Endothelial cell of umbilical vein (primary cell): ENCODE results near the gene PHOX2A. TPM values are rescaled to one million over a fixed set of nuclear protein-coding genes. Genes with fewer than 3 reads are reported as not detected.

Experiments used
- BruUV-seq: library from RNA; stranded (reverse); fragments of 400-500 nt; replicated peaks from 2 replicates; lab custom pipeline; 2021; lab: Mats Ljungman, UMichigan
- CTCF ChIA-PET: fragments of 300-600, 350-600 bp; sonication (Branson Sonifier 250); formaldehyde crosslinking; loops from one replicate; lab custom pipeline; 2021; ENCODE audit warnings: antibody characterized with exemption, inconsistent platforms; lab: Charles Lee
- POLR2A ChIA-PET: fragments of 300-600, 350-600 bp; sonication (Branson Sonifier 250); formaldehyde crosslinking; loops from one replicate; lab custom pipeline; 2021; ENCODE audit warnings: antibody characterized with exemption, inconsistent platforms; lab: Charles Lee
- DNase-seq: peaks from one replicate; pipeline ENCODE4 v3.0.0-alpha.2; 2011; ENCODE audit warnings: low read depth, low spot score
- FAIRE-seq: peaks from 2 replicates; lab custom pipeline; 2011; peaks lifted over from hg19 to GRCh38; lab: Jason Lieb, UNC
- H2AFZ ChIP-seq: 2 replicates; pipeline ENCODE4 v1.6.0; 2012; ENCODE audit warnings: low read depth, low read length, control low read depth, inconsistent platforms
- H3K27ac ChIP-seq: 2 replicates; pipeline ENCODE4 v1.5.1; 2011; ENCODE audit warnings: low read depth, mild to moderate bottlenecking, control low read depth, low read length, moderate library complexity; ENCODE audit not compliant: insufficient read depth
- H3K27me3 ChIP-seq, 2 experiments: 2 replicates each; pipeline versions ENCODE4 v1.6.0 to v1.6.1; 2011; ENCODE audit warnings: low read length in 2 of 2, mixed read lengths in 1 of 2; ENCODE audit not compliant: control insufficient read depth in 2 of 2, insufficient read depth in 2 of 2
- H3K36me3 ChIP-seq, 2 experiments: 2 replicates in 1 of 2; 3 replicates in 1 of 2; pipeline ENCODE4 v1.5.1; 2011; ENCODE audit warnings: low read length in 2 of 2, mild to moderate bottlenecking in 1 of 2, moderate library complexity in 1 of 2; ENCODE audit not compliant: control insufficient read depth in 2 of 2, insufficient read depth in 2 of 2; ENCODE audit errors: extremely low read depth in 1 of 2
- H3K4me1 ChIP-seq: 3 replicates; pipeline ENCODE4 v1.5.1; 2011; ENCODE audit warnings: mild to moderate bottlenecking, low read length; ENCODE audit not compliant: control insufficient read depth, insufficient read depth; ENCODE audit errors: extremely low read depth
- H3K4me2 ChIP-seq: 2 replicates; pipeline ENCODE4 v1.6.1; 2011; ENCODE audit warnings: low read length, control low read depth, mixed read lengths; ENCODE audit not compliant: insufficient read depth
- H3K4me3 ChIP-seq, 3 experiments: fragments of 200-600 bp in 1 of 3; sonication (generic), shearing (Covaris generic) in 1 of 3; replicated peaks in 1 of 3; 2 replicates each; pipeline ENCODE4 v1.5.1; 2011 to 2016; ENCODE audit warnings: control low read depth in 3 of 3, low read length in 3 of 3, mild to moderate bottlenecking in 2 of 3, inconsistent platforms in 1 of 3, low read depth in 1 of 3, moderate library complexity in 1 of 3; ENCODE audit not compliant: insufficient read depth in 1 of 3
- H3K79me2 ChIP-seq: 2 replicates; pipeline ENCODE4 v1.6.0; 2012; ENCODE audit warnings: low read length, inconsistent platforms; ENCODE audit not compliant: control insufficient read depth, insufficient read depth
- H3K9ac ChIP-seq: replicated peaks from 2 replicates; pipeline ENCODE3; 2011; ENCODE audit warnings: low read length, control low read depth; ENCODE audit not compliant: insufficient read depth; ENCODE audit errors: extremely low read depth
- H3K9me1 ChIP-seq: replicated peaks from 3 replicates; pipeline ENCODE4 v1.6.0; 2011; ENCODE audit warnings: mild to moderate bottlenecking, low read length; ENCODE audit not compliant: control insufficient read depth, insufficient read depth; ENCODE audit errors: extremely low read depth
- H3K9me3 ChIP-seq: replicated peaks from 2 replicates; pipeline ENCODE4 v1.5.1; 2012; ENCODE audit warnings: low read length, inconsistent platforms; ENCODE audit not compliant: control insufficient read depth, insufficient read depth
- H4K20me1 ChIP-seq: replicated peaks from 2 replicates; pipeline ENCODE3; 2011; ENCODE audit warnings: mild to moderate bottlenecking, low read length; ENCODE audit not compliant: control insufficient read depth, insufficient read depth; ENCODE audit errors: extremely low read depth
- CTCF ChIP-seq, 2 donors: IDR thresholded peaks; 1 replicate in 1 of 2; 2 replicates in 1 of 2; pipeline ENCODE4 v1.5.1; 2011; ENCODE audit warnings: low read length in 2 of 2, mild to moderate bottlenecking in 2 of 2, moderate library complexity in 2 of 2, control low read depth in 1 of 2, inconsistent platforms in 1 of 2, low read depth in 1 of 2; ENCODE audit not compliant: insufficient read depth in 1 of 2; ENCODE audit errors: extremely low read depth in 1 of 2
- FOS ChIP-seq: IDR thresholded peaks from 2 replicates; pipeline ENCODE4 v1.6.1; 2011; ENCODE audit warnings: mild to moderate bottlenecking, low read length, moderate library complexity, borderline replicate concordance; ENCODE audit not compliant: insufficient read depth
- GATA2 ChIP-seq: IDR thresholded peaks from 2 replicates; pipeline ENCODE4 v1.7.0; 2011; ENCODE audit warnings: low read depth, mild to moderate bottlenecking, moderate library complexity, mixed read lengths, low read length; ENCODE audit not compliant: insufficient read length, insufficient read depth
- MAX ChIP-seq: IDR thresholded peaks from 2 replicates; pipeline ENCODE4 v1.6.1; 2011; ENCODE audit not compliant: insufficient read depth, insufficient read length
- MYC ChIP-seq: IDR thresholded peaks from one replicate; pipeline ENCODE4 v1.6.1; 2011; ENCODE audit warnings: mild to moderate bottlenecking, low read depth, low read length
- POLR2A ChIP-seq: IDR thresholded peaks from 2 replicates; pipeline ENCODE4 v1.6.1; 2012; ENCODE audit warnings: low read depth, mild to moderate bottlenecking, control low read depth, low read length
- POLR2AphosphoS5 ChIP-seq: IDR thresholded peaks from 2 replicates; pipeline ENCODE4 v1.6.1; 2012; ENCODE audit warnings: low read depth, mild to moderate bottlenecking, control low read depth, low read length, moderate library complexity; ENCODE audit not compliant: insufficient read depth
- dilution Hi-C: fragments of 300-500 bp; cut with MboI; formaldehyde crosslinking; loops from one replicate; pipeline ENCODE4 v1.15.0; 2019; ENCODE audit warnings: low sequenced_read_pairs; ENCODE audit not compliant: extremely low pct_ligation_motif_present
- intact Hi-C: fragments of 100-400 bp; cut with micrococcal nuclease; formaldehyde crosslinking; loops from one replicate; pipeline ENCODE4 v1.10.0; 2022
- polyA plus RNA-seq, 4 experiments: library from polyadenylated mRNA; depleted of rRNA in 3 of 4; stranded (reverse) in 3 of 4; unstranded in 1 of 4; fragments of >200 nt; gene quantifications; 2 replicates each; pipeline versions ENCODE4 v1.2.1 to v1.2.3, GENCODE V29; 2011 to 2012; ENCODE audit warnings: missing spikeins in 1 of 4
- total RNA-seq: library from RNA; stranded (reverse); gene quantifications from 2 replicates; pipeline ENCODE4 v1.2.3, GENCODE V29; 2021

Gene PHOX2A
- total and polyA plus RNA-seq, 2 donors (not counting 3 experiments of a cell fraction or from before 2014, with no cell fraction given), result not detected

- Histone ChIP-seq H2AFZ (no peak overlapping the region), H4K20me1 (no peaks in the 10 kb centered on the region), H3K9me1 (no peaks in the 10 kb centered on the region), H3K9ac (no peak overlapping the region), H3K27ac (no peak overlapping the region), H3K36me3 (no peaks in the 10 kb centered on the region), H3K4me1 (no peaks in the 10 kb centered on the region), H3K4me3 (no peak overlapping the region), H3K79me2 (no peaks in the 10 kb centered on the region), H3K9me3 (no peaks in the 10 kb centered on the region), H3K27me3 (peaks cover 13 to 24% of the 10 kb centered on the region in 2 experiments), H3K4me2 (no peak overlapping the region)
- dilution Hi-C loops, result no loop called here
- POLR2A ChIA-PET, result no interaction called here
- FAIRE-seq, result no peak
- intact Hi-C loops, result no loop called here
- no TSS peak for BruUV-seq
- CTCF ChIA-PET, result interaction anchor here (1.1 kb wide), 1 partner anchor 19 kb away, joined by 3 read pairs; no protein-coding TSS in a partner anchor
- TF ChIP-seq FOS, result no peak
- no peak for TF ChIP-seq CTCF (IDR thresholded peaks at IDR 0.05; ENCODE audit: extremely low read depth in 1 of 2, insufficient read depth in 1 of 2, low read depth in 1 of 2, low read length in 2 of 2)
- TF ChIP-seq POLR2A, result no peak
- TF ChIP-seq MYC, result no peak
- no peak for TF ChIP-seq GATA2
- TF ChIP-seq POLR2AphosphoS5, result no peak
- no peak for TF ChIP-seq MAX
- no peak for DNase-seq
Measured at GRCh38 chr11:72257570-72257969, 13.6 kb upstream of the PHOX2A start.
